GM12875 (cell line): Measurements from ENCODE around the gene ZDHHC9.

Experiments used
- H3K4me3 ChIP-seq: one replicate; pipeline ENCODE4 v1.5.1; 2011; ENCODE audit warnings: low read depth, low read length, control low read depth
- TF ChIP-seq, protein P1 (sequence below): IDR thresholded peaks from 2 replicates; pipeline ENCODE4 v1.5.1; 2011; ENCODE audit warnings: low read depth, mild to moderate bottlenecking, control low read depth, inconsistent platforms, low read length, moderate library complexity, borderline replicate concordance; ENCODE audit not compliant: insufficient read depth

ZDHHC9 gene

DNA sequence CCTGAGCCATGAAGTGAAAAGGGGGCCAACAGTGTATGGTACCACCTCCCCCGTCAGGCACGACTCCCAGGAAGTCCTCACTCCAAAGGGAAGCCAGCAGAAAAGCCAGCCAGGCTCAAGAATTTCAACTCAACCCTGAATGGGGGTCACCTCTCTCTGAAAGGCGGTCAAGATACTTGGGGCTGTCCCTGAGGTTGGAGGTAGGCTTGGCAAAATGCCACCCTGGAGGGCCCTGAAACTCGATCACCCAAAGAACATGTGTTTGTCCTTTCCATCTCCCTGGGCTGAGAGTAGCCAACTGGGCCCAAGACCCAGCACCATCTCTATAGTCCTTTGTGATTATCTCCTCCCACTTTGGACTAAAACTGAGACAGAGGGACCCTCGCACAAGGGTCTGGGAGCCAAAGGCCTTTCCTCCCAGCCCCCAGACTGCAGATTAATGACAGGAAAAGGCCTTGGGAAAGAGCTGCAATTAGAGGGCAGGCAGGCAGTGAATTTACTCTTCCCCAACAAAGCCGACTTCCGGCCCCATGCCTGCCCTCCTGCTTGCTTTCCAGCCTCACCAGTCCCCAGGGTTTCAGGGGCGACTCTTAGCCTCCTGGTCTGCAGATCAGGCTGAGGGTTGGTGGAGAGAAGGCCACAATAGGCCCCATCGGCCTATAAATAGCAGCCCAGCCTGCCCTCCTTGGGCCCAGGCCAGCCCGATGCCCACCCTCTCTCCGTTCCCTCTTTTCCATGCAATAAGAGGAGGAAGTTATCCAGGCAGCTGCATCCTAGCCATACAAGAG, 58.3 kb downstream of the ZDHHC9 start:
- peak overlapping the region; percentile 26 for H3K4me3 ChIP-seq
- TF ChIP-seq, protein P1, sequence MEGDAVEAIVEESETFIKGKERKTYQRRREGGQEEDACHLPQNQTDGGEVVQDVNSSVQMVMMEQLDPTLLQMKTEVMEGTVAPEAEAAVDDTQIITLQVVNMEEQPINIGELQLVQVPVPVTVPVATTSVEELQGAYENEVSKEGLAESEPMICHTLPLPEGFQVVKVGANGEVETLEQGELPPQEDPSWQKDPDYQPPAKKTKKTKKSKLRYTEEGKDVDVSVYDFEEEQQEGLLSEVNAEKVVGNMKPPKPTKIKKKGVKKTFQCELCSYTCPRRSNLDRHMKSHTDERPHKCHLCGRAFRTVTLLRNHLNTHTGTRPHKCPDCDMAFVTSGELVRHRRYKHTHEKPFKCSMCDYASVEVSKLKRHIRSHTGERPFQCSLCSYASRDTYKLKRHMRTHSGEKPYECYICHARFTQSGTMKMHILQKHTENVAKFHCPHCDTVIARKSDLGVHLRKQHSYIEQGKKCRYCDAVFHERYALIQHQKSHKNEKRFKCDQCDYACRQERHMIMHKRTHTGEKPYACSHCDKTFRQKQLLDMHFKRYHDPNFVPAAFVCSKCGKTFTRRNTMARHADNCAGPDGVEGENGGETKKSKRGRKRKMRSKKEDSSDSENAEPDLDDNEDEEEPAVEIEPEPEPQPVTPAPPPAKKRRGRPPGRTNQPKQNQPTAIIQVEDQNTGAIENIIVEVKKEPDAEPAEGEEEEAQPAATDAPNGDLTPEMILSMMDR = no peak

DNA sequence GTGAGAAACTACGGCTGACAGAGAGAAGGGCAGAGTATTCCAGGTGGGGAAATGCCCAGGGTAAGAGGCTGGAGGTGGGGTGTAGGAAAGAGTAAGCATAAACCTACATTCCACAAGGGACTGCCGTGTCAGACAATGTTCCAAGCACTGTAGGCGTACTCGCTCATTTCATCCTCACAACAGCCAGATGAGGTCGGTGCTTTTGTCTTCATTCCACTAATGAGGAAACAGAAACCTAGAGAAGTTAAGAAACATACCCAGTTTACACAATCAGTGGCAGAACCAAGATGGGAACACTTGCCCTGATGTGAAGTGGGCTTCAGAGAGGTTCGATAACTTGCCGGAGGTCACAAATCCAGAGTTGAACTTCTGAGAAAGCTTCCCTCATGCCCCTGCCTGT, 59.3 kb downstream of the ZDHHC9 start:
- peak overlapping the region; percentile 38 for H3K4me3 ChIP-seq
- TF ChIP-seq, protein P1 = no peak

DNA sequence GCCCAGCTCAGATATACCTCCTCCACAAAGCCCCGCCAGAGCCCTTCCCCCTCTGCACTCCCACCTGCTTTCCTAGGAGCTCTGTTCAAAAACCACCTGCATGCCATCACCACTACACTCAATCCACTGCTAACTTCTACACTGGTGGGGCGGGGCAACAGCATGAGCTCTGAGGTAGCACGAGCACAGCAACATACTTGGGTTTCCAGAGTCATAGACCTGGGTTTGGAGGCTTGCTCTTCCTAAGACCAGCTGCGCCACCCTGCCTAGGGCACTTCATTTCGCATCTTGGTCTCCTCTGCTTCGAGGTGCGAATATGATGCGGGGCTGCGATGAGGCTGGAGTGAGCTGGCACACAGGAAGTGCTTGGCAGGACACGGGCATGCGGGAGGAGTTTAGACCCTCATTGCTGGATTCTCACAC, 60.4 kb downstream of the ZDHHC9 start:
- TF ChIP-seq, protein P1 = no peak
- peak overlapping the region; percentile 71 for H3K4me3 ChIP-seq

DNA sequence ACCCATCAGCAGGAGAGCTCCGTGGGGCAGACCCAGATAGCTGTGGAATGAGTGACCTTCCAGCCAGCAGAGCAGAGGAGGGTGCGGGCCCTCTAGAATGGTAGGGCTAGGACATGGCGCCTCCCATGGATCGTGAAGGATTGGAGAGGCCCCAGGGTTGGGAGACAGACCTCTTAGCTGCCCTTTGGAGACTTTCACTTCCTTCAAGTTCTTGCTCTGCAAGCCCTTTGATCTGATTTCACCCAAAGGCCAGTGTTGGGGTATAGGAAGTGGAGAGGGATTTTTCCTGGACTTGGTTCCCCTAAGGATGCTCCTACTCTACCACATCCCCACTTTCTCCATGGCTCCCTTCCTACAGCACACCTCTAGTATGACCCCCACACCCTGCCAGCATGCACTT, 61.0 kb downstream of the ZDHHC9 start:
- H3K4me3 ChIP-seq = peak overlapping the region; percentile 71
- TF ChIP-seq, protein P1 = no peak

DNA sequence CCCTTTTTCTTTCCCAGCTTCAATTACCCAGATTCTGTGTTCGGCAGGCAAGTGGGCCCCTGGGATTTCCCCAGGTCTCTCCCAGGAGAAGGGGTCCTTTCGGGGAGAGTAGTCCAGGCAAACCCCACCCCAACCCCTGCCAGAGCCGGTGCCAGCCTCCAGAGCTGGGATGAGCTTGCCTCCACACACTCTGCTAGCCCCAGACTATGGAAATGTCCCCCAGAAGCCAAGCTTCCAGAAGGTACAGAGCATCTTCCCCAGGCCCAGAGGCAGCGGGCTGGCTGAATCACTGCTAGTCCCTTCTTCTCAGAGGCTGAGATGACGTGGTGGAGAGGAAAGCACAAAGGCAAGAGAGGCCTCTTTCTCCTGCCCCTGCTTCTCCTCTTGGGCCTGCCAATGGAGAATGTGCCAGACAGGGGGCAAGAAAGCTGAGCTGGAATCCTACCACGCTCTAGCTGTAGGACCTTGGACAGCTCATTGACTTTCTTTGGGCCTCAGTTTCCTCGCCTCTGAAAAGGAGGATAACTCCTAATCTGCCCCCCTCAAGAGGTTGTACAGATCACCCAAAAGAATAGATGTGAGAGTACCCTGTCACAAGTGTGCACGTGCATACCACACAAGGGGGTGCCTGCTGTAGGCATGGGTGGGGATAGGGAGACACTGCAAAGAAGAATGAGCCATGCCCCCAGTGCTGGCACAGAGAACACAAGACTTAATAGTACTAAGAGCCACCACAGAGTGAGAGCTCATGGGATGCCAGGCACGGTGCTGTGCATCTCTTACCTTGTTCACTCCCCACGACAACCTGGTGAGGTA, 61.8 kb downstream of the ZDHHC9 start:
- TF ChIP-seq, protein P1 = no peak
- H3K4me3 ChIP-seq = peak overlapping the region; percentile 71

DNA sequence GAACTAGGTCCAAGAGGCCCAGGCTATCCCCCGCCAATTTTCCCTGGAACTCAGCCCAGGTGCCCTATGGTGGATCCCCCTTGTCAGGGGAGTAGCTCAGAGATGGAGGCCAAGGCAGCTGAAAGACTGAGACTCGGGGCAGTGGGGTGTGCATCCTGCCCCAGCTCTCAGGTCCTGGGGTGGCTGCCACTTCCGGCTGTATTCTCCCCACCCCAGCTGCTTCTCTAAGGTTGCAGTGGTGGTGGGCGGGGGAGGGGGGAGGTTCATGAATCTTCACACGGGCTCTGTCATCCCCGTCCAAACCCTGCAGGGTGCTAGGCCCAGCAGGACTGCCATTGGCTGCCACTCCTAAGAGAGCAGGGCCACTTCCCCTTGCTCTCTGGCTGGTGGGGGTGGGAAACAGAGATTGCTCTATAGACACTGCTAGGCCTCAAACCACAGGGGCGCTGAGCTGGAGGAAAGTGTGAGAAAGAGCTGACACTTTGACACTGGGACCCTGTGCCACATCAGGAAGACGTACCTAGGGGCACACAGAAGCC, 62.5 kb downstream of the ZDHHC9 start:
- TF ChIP-seq, protein P1 = no peak
- peak overlapping the region; percentile 72 for H3K4me3 ChIP-seq
